NT2/D1 (cell line): ENCODE measurements around the gene STAB1.

Experiments used
- SUZ12 ChIP-seq: IDR thresholded peaks from 2 replicates; pipeline ENCODE4 v1.6.1; 2011; ENCODE audit not compliant: insufficient read length, insufficient read depth; ENCODE audit errors: extremely low read depth
- YY1 ChIP-seq: IDR thresholded peaks from 2 replicates; pipeline ENCODE4 v1.6.1; 2011; ENCODE audit not compliant: insufficient read length, insufficient read depth
- ZNF274 ChIP-seq: IDR thresholded peaks from 2 replicates; pipeline ENCODE4 v1.6.1; 2011; ENCODE audit warnings: mild to moderate bottlenecking, low read depth, low read length

DNA sequence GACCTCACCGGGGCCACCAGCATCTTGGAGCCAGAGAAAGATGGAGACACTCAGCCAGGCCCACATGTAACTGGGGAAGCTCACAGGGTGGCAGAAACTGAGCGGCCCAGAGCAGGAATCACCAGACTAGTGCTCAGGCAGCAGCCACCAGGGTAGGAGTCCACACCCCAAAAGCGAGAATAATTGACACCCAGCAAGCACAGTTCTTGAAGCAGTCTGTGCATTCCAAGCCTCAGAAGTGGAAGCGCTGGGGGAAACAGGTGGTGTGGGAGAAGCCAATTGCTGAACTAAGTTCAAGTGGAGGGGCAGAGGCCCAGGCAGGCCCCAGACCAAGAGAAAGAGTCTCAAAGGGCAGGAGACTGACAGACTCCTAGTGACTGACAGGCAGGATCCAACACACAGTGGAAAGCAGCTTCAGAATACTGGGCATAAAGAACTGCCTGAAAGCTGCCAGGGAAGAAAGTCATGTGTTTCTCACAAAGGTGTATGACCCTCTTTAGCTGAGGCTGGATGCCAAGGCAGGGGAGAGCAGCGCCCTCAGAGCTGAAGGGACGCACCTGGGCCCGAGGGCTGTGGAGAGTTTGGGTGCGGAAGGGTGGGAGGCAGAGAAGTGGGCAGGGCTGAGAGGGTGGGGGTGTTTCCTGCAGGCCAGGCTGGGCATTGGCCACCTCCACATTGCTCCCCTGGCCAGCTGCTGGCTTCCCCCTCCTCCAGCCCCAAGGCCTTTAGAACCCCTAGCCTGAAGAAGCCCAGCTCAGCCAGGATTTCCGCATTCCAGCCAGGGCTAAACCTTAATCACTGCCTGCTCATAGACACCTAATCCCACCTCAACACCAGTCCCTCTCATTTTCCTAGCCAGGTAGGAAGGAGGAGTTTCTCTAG lies 30.8 kb downstream of the STAB1 start:
- TF ChIP-seq SUZ12: no peak
- TF ChIP-seq ZNF274: no peak
- TF ChIP-seq YY1: no peak
